ENCODE measurements around the gene CIITA. TPM values are rescaled to one million over a fixed set of nuclear protein-coding genes. Genes with fewer than 3 reads are reported as not detected.
A peak's percentile ranks its signal among the peaks of the same experiment; 100 is the strongest.

Gene CIITA
- total and polyA plus RNA-seq, 10 of the 15 experiments (the other 5 are each of a cell fraction or from before 2014, with no cell fraction given) = 11.5 to 145 (median 49.7) TPM

DNA sequence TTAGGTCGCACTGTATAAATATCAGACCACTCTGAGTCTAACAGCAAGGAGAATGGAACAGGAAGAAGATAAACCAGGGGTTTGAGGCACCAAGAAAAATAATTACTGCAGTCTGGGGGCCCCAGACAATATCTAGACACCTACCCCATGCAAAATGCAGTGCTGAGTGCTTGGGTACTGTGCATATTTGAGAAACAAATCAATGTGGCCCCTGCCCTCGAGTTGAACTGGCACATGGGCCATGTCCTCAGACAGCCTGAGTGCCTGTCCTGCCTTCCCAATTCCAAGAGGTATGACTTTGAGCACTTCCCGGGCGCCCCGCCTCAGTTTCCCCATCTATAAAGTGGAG lies 6.2 kb upstream of the CIITA start (continued):
- TF ChIP-seq MEF2B (IDR thresholded peaks at IDR 0.05; ENCODE audit: partially characterized antibody, poor library complexity, severe bottlenecking) (no peak), TARDBP (IDR thresholded peaks at IDR 0.05; ENCODE audit: borderline replicate concordance) (0 out of 2 replicates have a peak, but pooled peaks have one; percentile 15), MYC (IDR thresholded peaks at IDR 0.05; ENCODE audit: insufficient read depth, insufficient read length, insufficient replicate concordance, low read length, severe bottlenecking) (peak; percentile 8), ZSCAN29 (IDR thresholded peaks at IDR 0.05) (no peak), EZH2 (IDR thresholded peaks at IDR 0.05; ENCODE audit: borderline replicate concordance, control insufficient read depth, low read depth, low read length) (no peak), NR2C2 (IDR thresholded peaks at IDR 0.05; ENCODE audit: borderline replicate concordance, control insufficient read depth, insufficient read length, low read depth) (no peak)
- TF ChIP-seq, protein P1, sequence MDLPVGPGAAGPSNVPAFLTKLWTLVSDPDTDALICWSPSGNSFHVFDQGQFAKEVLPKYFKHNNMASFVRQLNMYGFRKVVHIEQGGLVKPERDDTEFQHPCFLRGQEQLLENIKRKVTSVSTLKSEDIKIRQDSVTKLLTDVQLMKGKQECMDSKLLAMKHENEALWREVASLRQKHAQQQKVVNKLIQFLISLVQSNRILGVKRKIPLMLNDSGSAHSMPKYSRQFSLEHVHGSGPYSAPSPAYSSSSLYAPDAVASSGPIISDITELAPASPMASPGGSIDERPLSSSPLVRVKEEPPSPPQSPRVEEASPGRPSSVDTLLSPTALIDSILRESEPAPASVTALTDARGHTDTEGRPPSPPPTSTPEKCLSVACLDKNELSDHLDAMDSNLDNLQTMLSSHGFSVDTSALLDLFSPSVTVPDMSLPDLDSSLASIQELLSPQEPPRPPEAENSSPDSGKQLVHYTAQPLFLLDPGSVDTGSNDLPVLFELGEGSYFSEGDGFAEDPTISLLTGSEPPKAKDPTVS (IDR thresholded peaks at IDR 0.05; ENCODE audit: low read depth, low read length) = no peak

DNA sequence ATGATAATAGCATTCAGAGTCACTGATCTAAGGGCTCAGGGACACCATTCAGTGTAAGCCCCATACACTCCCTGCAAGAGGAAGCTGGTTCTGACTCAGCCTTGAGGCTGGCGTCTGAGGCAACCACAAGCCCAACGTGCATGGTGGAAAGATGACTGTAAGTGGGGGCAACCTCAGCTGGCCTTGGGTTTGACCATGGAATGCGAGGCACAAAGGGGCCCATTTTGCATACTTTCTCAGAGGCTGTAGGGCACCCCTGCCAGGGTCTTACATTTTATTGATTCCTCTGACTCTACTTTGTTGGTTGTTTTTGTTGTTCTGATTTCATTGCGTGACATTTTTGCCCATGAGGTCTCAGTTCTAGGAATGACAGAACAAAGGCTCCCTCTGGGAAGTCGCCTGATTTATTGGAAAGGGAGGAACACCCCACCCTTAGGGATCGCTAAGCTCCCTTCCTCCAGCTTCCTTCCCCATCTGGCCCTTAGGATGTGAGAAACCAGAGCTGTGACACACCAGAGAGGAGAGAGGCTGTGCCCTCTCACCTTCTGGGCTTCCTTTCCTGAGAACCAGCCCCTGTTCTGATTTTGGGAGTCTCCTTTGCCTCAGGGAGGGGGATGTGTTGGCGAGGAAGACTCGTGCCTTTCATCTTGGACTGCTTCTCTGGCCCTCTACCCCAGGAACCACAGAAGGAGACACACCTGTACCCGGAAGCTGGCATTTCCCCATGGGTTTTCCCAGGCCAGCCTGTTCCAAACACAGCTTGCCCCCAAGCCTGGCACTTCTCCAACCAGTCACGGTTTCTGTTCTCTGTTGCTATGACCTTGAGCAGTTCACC lies 5.6 kb upstream of the CIITA start:
- Histone ChIP-seq H3K4me2 (ENCODE audit: control insufficient read depth, insufficient read depth) (peak overlapping the region; percentile 94), H4K20me1 (ENCODE audit: control insufficient read depth, insufficient read depth) (no peaks in the 10 kb centered on the region), H3K4me3 (no peak overlapping the region), H3K9ac (ENCODE audit: control insufficient read depth, insufficient read depth, low read length) (peak overlapping the region; percentile 35), H3K79me2 (ENCODE audit: control insufficient read depth, insufficient read depth, low read length) (no peaks in the 10 kb centered on the region), H3K27me3 (replicated peaks in 1 of 2; ENCODE audit: control insufficient read depth in 2 of 2, insufficient read depth in 2 of 2, low read length in 1 of 2) (no peaks in the 10 kb centered on the region), H3K4me1 (ENCODE audit: control insufficient read depth, insufficient read depth, low read length) (peaks cover 84% of the 10 kb centered on the region), H3K27ac (ENCODE audit: control insufficient read depth, insufficient read depth) (peak overlapping the region; percentile 65), H3K36me3 (ENCODE audit: control insufficient read depth in 2 of 2, insufficient read depth in 2 of 2, low read length in 1 of 2) (no peaks in the 10 kb centered on the region), H3K9me3 (replicated peaks; ENCODE audit: control insufficient read depth, insufficient read depth, low read length) (no peaks in the 10 kb centered on the region), H2AFZ (ENCODE audit: control insufficient read depth, low read depth, low read length) (peak overlapping the region; percentile 26)
- BruUV-seq (replicated peaks) = no TSS peak
- WGBS (ENCODE audit: insufficient coverage, insufficient replicate concordance, low lambda C conversion rate, missing lambda C conversion rate) = 4% methylated on average over 10 of the region's 10 CpGs
- peak; percentile 78 for ATAC-seq
- ChIA-PET CTCF (interaction anchor here (0.6 to 2.3 kb wide), 4 partner anchors 26 to 96 kb away, joined by 4 to 11 read pairs (median 6); no protein-coding TSS in a partner anchor), SMC1A (ENCODE audit: uncharacterized antibody, unreplicated experiment) (interaction anchor here (0.7 to 9.7 kb wide), 20 partner anchors 11 to 357 kb away, joined by 3 to 95 read pairs (median 5); partner anchors contain the start of gene NUBP1), RAD21 (ENCODE audit: unreplicated experiment) (interaction anchor here (0.6 to 5.4 kb wide), 19 partner anchors 6 to 356 kb away, joined by 3 to 51 read pairs (median 5); partner anchors contain the start of genes CIITA and NUBP1), POLR2A (interaction anchor here (0.6 to 2.4 kb wide), 14 partner anchors 8 to 548 kb away, joined by 3 to 12 read pairs (median 5); partner anchors contain the start of gene NUBP1)
- peak; percentile 86 for DNase-seq (ENCODE audit: low read depth, low spot score)
- FAIRE-seq = peak; percentile 38
- intact Hi-C loops (cut with micrococcal nuclease; ENCODE audit: unreplicated experiment) (loop anchor here (1.0 to 2.0 kb wide), 2 partner anchors 29 to 36 kb away; no protein-coding TSS in a partner anchor), in situ Hi-C loops (cut with MboI) (no loop called here)
- TF ChIP-seq KAT2A (conservative IDR thresholded peaks at IDR 0.05; ENCODE audit: control insufficient read depth, low read depth, low read length) (no peak), JUND (IDR thresholded peaks at IDR 0.05; ENCODE audit: low read depth, low read length) (peak; percentile 84), EP300 (IDR thresholded peaks at IDR 0.05; ENCODE audit: borderline replicate concordance in 1 of 2, control insufficient read depth in 1 of 2, low read depth in 2 of 2, low read length in 2 of 2) (peak; percentile 88 to 90), EGR1 (IDR thresholded peaks at IDR 0.05; ENCODE audit: borderline replicate concordance in 1 of 2, low read depth in 2 of 2, low read length in 2 of 2) (peak in 1 of 2 experiments; percentile 27; a peak in 1 of 3 replicates), MTA2 (IDR thresholded peaks at IDR 0.05; ENCODE audit: low read depth) (peak; percentile 87), HDAC2 (IDR thresholded peaks at IDR 0.05) (peak; percentile 52; the same call in 1 of the 2 replicates), FOS (IDR thresholded peaks at IDR 0.05; ENCODE audit: borderline replicate concordance, extremely low read depth, insufficient read length) (no peak), RCOR1 (conservative IDR thresholded peaks at IDR 0.05; ENCODE audit: low read depth, low read length) (0 out of 2 replicates have a peak, but pooled peaks have one; percentile 20), HCFC1 (IDR thresholded peaks at IDR 0.05; ENCODE audit: low read length) (no peak), LARP7 (IDR thresholded peaks at IDR 0.05) (no peak; the same call in 1 of the 2 replicates), RFX5 (IDR thresholded peaks at IDR 0.05; ENCODE audit: low read depth, low read length) (no peak)
- TF ChIP-seq, protein P2, sequence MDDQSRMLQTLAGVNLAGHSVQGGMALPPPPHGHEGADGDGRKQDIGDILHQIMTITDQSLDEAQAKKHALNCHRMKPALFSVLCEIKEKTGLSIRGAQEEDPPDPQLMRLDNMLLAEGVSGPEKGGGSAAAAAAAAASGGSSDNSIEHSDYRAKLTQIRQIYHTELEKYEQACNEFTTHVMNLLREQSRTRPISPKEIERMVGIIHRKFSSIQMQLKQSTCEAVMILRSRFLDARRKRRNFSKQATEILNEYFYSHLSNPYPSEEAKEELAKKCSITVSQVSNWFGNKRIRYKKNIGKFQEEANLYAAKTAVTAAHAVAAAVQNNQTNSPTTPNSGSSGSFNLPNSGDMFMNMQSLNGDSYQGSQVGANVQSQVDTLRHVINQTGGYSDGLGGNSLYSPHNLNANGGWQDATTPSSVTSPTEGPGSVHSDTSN (IDR thresholded peaks at IDR 0.05; ENCODE audit: insufficient replicate concordance, low read depth, low read length) = no peak
